ENCODE data around the gene TIGD2. TPM values are rescaled to one million over a fixed set of nuclear protein-coding genes. Genes with fewer than 3 reads are reported as not detected.
"Not testable (repeated sequence)": the region's sequence is repeated elsewhere in the genome, so short reads cannot be mapped to it uniquely, and the experiment has no call there.

TIGD2 gene
- total RNA-seq, 1 donor from 2014 or later, result 5.2 TPM

DNA sequence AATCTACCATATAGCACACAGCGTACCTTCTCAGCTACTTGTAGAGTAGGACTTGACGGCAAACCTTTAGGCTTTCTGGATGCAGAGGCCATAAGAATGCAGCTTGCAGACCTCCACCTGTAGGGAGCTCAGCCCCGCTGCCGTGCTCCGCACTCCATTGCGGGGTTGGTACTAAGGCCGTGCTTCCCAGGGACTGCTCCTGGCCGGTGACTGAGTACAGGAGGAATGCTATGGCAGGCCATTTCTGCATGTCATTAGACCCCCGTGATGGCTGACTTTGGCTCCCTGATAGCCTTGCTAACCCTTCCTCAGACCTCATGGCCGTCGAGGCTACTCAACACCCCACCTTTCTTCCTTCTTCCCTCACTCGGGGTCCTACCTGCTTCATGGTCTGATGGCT is 26.4 kb downstream of the TIGD2 start:
- H3K9me3 Mint-ChIP-seq (ENCODE audit: low read depth), result no peaks in the 10 kb centered on the region
- H3K27me3 Mint-ChIP-seq (ENCODE audit: low read depth), result no peaks in the 10 kb centered on the region
- H3K36me3 Mint-ChIP-seq (ENCODE audit: low read depth), result no peaks in the 10 kb centered on the region
- H3K4me3 Mint-ChIP-seq (ENCODE audit: unreplicated experiment), result no peak overlapping the region
- no peak for DNase-seq (ENCODE audit: low spot score)
- peaks cover 9% of the 10 kb centered on the region for H3K4me1 Mint-ChIP-seq (ENCODE audit: low read depth)
- TF ChIP-seq, protein P1, sequence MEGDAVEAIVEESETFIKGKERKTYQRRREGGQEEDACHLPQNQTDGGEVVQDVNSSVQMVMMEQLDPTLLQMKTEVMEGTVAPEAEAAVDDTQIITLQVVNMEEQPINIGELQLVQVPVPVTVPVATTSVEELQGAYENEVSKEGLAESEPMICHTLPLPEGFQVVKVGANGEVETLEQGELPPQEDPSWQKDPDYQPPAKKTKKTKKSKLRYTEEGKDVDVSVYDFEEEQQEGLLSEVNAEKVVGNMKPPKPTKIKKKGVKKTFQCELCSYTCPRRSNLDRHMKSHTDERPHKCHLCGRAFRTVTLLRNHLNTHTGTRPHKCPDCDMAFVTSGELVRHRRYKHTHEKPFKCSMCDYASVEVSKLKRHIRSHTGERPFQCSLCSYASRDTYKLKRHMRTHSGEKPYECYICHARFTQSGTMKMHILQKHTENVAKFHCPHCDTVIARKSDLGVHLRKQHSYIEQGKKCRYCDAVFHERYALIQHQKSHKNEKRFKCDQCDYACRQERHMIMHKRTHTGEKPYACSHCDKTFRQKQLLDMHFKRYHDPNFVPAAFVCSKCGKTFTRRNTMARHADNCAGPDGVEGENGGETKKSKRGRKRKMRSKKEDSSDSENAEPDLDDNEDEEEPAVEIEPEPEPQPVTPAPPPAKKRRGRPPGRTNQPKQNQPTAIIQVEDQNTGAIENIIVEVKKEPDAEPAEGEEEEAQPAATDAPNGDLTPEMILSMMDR (IDR thresholded peaks at IDR 0.05), result no peak
- no peak overlapping the region for H3K27ac Mint-ChIP-seq (ENCODE audit: unreplicated experiment)

DNA sequence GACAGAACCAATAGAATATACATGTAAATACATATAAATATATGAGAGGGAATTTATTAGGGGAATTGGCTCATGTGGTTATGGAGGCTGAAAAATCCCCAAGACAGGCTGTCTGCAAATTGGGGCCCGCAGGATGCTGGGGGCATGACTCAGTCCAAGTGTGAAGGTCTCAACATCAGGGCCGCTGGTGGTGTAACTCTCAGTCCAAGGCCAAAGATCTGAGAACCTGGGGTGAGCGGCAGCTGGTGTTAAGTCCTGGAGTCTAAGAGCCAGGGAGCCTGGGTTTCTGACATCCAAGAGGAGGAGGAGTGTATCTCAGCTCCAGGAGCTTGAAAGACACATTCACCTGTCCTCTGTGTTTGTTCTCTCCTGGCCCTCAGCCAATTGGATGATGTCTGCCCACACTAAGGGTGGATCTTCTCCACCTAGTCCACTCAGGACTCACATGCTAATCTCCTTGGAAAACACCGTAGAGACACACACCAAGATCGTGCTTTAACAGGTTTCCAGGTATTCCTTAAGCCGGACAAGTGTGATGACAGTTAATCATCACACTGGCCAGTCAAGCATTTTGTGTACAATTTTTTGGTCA is 28.9 kb downstream of the TIGD2 start:
- Mint-ChIP-seq H3K4me1 (ENCODE audit: low read depth) (no peaks in the 10 kb centered on the region), H3K4me3 (ENCODE audit: unreplicated experiment) (no peak overlapping the region), H3K9me3 (ENCODE audit: low read depth) (peaks cover 9% of the 10 kb centered on the region), H3K27me3 (ENCODE audit: low read depth) (no peaks in the 10 kb centered on the region), H3K27ac (ENCODE audit: unreplicated experiment) (no peak overlapping the region), H3K36me3 (ENCODE audit: low read depth) (peaks cover 4% of the 10 kb centered on the region)
- no peak for DNase-seq (ENCODE audit: low spot score)
- TF ChIP-seq, protein P1 (IDR thresholded peaks at IDR 0.05), result no peak

DNA sequence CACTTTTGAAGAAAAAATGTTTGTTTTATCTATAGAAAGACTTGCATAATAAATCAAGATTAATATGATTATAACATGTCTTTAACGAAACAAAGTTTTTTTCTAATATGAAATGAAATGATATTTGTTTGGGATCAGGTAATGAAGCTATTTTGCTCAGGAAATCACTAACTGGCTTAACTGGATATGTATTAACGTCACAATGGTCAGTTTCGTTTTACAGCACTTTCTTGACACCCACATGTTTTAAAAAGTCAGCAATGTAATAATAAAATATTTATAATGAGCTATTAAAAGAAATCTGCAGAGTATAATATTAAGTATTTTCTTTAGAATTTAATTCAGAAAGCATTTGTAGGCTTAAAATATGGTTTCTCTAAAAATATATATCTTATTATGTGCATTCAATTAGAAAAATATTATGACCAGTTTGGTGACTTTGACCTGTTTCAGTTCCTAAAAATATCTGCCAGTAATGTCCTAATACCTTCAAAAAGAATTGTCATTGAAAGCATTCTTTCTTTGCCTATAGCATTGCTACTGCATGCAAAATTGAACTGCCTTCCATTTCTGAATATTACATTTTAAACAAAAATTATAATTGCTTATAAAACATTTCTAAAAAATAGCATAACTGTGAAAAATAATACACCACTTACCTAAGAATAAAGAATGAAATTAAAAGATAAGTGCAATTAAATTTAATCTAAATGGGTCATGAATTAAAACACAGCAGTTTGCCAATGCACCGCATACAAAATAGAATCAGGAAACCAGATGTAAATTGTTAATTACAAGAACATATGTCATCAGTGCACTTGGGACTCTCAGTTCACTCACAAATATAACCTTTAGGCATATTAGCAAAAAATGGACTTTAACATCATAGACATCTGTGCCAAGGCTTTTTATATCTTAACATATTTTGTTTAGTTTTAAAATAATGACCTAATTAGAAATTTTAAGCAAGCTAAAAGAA is 31.6 kb downstream of the TIGD2 start:
- TF ChIP-seq, protein P1 (IDR thresholded peaks at IDR 0.05), result no peak
- no peaks in the 10 kb centered on the region for H3K4me1 Mint-ChIP-seq (ENCODE audit: low read depth)
- no peak overlapping the region for H3K27ac Mint-ChIP-seq (ENCODE audit: unreplicated experiment)
- no peaks in the 10 kb centered on the region for H3K27me3 Mint-ChIP-seq (ENCODE audit: low read depth)
- peaks cover 5% of the 10 kb centered on the region for H3K36me3 Mint-ChIP-seq (ENCODE audit: low read depth)
- H3K9me3 Mint-ChIP-seq (ENCODE audit: low read depth), result peaks cover 13% of the 10 kb centered on the region
- H3K4me3 Mint-ChIP-seq (ENCODE audit: unreplicated experiment), result no peak overlapping the region
- DNase-seq (ENCODE audit: low spot score), result no peak

DNA sequence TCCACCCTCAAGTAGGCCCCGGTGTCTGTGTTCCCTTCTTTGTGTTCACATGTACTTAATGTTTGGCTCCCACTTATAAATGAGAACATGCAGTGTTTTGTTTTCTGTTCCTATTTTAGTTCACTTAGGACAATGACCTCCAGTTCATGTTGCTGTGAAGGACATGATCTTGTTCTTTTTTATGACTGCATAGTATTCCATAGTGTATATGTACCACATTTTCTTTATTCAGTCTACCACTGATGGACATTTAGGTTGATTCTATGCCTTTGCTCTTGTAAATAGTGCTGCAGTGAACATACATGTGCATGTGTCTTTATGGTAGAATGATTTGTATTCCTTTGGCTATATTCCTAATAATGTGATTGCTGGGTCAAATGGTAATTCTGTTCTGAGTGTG is 33.3 kb downstream of the TIGD2 start:
- DNase-seq (ENCODE audit: low spot score); H3K36me3 Mint-ChIP-seq (ENCODE audit: low read depth); H3K27me3 Mint-ChIP-seq (ENCODE audit: low read depth); H3K27ac Mint-ChIP-seq (ENCODE audit: unreplicated experiment); H3K4me1 Mint-ChIP-seq (ENCODE audit: low read depth); H3K4me3 Mint-ChIP-seq (ENCODE audit: unreplicated experiment): not testable (repeated sequence)
- H3K9me3 Mint-ChIP-seq (ENCODE audit: low read depth), result peaks cover 13% of the 10 kb centered on the region

DNA sequence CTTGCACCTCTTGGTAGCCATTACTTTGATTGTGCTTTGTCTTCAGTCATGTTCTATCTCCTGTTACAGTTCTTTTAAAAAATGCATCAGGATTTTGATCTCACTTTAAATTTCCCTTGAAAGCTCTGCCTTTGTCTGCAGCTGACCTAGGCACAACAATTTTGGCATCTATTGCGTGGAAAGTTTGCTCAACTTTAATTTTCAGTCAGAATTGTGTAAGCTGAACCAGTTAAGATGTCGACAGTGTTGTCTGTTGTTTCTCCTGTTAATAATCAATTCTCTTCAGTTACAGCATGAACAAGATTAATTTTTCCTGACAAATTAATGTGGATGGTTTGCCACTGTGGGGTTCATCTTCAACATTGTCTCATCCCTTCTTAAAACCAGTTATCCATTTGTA is 34.9 kb downstream of the TIGD2 start:
- Mint-ChIP-seq H3K27me3 (ENCODE audit: low read depth) (no peaks in the 10 kb centered on the region), H3K4me1 (ENCODE audit: low read depth) (no peaks in the 10 kb centered on the region), H3K9me3 (ENCODE audit: low read depth) (peaks cover 13% of the 10 kb centered on the region), H3K36me3 (ENCODE audit: low read depth) (peaks cover 5% of the 10 kb centered on the region), H3K4me3 (ENCODE audit: unreplicated experiment) (no peak overlapping the region), H3K27ac (ENCODE audit: unreplicated experiment) (no peak overlapping the region)
- DNase-seq (ENCODE audit: low spot score), result no peak
- TF ChIP-seq, protein P1 (IDR thresholded peaks at IDR 0.05), result no peak
